GM19395 (cell line): ENCODE data around the gene TBC1D8B.

ENCODE experiments used
- ATAC-seq: cut with Tn5 transposase; IDR thresholded peaks from one replicate; pipeline ENCODE4 v1.9.1; 2021; ENCODE audit warnings: mild to moderate bottlenecking, moderate library complexity; ENCODE audit not compliant: unreplicated experiment

The TBC1D8B gene

DNA sequence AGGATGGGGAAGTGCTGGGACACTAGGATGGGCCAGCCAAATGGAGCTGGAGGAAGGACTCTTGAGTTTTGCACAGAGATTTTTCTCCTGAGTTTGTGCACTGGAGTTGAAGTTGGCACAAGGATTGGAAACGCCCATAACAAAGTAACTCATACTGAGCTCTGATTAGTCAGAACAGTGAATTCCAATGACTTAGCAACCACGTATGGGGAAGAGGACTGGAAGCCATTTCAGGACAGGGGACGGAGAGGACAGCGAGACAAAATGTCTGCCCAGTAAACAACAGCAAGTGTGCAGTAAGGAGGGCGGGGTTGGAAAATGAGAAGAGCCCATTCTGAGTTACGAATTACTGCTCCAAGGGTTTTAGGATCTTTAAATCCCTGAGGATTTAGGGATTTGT, 94.8 kb downstream of the TBC1D8B start:
- ATAC-seq: no peak

DNA sequence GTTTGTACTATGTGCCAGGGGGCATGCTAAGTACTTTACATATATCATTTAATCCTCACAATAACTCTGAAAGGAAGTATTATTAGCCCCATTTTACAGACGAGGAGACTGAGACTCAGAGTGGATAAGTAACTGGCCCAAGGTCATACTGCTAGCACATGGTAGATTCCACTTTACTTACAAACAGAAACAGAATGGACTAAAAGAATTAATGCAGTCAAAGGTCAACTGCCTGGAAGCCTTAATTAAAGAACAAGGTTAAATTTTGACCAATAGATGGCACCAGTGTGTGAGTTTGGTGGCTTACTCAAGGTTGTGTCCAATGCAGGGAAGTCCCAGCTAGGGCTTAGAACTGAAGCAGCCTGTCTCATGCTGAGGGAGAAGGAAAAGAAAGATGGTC, 96.0 kb downstream of the TBC1D8B start:
- ATAC-seq: no peak

DNA sequence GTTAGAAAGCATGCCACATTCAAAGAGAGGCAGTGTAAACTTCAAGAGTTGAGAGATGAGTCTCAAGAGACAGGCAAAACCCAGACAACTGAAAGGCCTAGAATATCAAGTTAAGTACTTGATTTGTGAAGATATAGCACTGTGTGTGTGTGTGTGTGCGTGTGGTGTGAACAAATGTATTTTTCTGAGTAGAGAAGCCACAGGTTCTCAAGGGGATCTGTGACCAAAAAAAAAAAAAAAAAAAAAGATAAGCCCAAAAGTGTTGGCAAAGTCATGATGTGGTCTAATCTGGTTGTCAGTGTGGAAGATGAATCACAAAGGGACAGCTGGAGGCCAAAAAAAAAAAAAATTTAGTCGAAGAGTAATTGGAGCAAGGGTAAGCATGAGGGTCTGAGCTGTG, 96.8 kb downstream of the TBC1D8B start:
- no peak for ATAC-seq

DNA sequence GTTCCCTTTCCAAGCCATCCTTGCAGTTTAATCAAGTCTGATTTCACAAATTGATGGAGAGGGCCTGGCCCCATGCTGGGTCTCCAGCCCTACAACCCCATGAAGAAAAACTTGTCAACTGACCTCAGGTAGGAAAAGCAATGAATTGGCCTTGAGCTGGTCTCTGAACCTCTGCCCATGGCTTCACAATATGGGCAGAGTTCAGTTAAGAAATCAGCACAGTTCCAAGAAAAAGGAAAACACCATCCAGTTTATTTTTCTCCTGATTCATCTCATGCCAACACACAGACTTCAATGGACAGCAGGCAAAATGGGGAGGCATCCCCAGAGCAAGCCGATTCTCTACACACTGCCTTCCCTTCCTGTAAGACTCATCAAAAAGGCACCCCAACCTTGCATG, 97.4 kb downstream of the TBC1D8B start:
- ATAC-seq: no peak

DNA sequence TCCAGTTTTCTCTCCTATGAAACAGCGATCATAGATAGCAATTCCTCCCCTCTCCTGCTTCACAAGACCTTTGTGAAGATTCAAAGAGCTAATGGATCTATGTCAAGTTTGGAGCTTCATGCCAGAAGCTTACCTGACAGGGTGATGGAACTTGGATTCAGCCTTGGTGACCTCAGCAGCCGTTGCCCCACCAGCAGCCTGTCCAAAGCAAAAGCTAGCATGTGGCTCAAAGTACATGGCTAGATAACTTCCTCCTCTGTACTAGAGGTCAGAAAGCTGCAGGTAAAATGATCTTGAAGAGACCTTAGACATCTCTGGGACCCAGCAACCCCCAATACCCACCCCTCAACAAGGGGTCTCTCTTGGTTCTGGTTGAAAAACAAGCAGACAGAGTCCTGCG, 98.9 kb downstream of the TBC1D8B start:
- no peak for ATAC-seq

DNA sequence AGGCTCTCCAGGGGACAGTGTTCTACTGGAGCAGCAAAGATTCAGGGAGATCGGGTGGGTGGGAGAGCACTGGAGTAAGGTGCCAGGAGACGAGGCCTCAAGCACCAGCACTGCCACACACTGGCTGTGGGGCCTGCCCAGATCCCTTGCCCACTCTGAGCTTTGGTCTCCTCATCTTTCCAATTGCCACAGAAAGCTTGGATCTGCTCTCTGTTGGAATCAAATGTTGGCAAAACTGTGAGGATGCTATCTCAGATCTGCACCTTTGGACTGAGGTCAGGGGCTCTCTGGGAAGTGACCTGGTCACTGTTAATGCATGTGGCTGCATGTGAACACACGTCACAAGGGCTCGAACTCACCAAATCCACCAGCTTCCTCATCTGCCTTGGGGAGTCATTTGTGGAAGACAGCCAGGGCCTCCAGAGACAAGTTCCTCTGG, 99.3 kb downstream of the TBC1D8B start:
- no peak for ATAC-seq

DNA sequence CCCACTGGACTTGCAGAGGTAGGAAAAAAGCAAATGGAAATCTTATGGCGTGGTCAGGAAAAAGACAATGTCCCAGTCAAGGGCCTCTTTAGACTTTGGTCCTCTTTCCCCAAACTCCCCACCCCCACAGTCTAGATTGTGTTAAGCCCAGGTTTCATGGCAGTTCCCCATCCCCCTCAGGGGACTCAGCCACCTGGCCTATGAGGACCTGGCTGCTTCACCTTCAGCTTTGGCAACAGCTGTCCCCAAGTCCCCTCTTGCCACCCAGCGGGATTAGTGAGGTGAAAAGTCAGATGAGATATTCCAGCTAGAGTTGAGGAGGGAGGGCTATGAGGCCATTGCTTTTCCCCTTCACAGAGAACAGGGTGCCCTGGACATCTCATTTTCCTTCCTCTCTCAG, 100.2 kb downstream of the TBC1D8B start:
- no peak for ATAC-seq

DNA sequence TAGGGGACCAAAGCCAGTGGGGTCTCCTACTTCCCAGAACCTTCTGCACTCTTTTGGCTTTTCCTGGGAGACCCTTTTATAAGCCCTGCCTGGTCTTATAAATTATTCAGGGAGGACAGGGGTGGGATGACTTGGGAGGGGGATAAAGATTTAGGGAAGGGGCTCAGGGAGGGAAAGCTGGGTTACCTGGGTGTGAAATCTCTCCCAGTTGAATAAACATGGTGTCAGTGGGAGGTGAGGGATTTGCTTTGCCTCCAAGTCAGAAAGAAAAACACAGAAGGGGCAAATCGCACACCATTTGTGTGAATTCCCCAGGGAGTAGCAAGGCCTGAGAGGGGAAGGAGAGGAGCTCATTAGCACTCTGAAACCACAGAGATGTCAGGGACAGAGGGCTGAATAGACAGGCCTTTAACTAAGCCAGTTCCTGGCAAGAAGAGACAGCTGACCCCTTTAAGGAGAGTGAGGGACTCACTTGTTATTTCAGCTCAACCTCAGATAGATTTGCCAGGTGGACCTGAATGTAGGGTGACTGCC, 100.9 kb downstream of the TBC1D8B start, which contains the start of gene RIPPLY1:
Gene RIPPLY1 (minus strand): TSS at position 51 of the 534 bp plus-strand sequence. CDS start 54 bp downstream, outside the sequence.
- no peak for ATAC-seq

DNA sequence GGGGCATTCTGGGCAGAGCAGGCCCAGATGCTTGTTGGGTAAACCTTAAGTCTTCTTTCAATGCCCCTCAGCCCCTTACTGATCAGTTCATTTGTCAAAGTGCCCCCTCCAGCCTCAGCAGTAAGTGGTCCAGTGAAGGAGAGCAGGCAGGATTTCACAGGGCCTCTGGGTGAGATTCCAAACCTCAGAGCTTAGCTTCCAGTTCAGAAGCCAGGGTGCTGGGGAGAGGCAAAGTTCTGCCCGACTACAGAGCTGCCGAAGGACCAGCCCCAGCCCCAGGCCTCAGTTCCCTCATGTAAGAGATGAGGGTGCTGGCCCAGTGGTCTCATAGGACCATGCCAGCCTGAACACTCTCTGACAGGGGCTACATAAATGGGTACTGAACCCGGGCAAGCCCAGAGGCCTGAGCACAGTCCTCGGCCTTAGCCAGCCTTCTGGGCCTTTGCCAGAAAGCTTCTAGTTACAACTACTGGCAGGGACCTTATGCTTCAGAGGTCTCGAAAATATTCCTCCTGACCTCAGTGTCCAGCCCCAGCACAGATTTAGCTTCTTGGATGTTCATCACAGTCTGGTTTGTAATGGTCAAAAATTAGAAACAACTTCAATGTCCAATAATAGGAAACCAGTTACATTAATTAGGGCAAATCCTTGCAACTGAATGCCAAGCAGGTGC, 101.5 kb downstream of the TBC1D8B start:
- ATAC-seq: no peak

DNA sequence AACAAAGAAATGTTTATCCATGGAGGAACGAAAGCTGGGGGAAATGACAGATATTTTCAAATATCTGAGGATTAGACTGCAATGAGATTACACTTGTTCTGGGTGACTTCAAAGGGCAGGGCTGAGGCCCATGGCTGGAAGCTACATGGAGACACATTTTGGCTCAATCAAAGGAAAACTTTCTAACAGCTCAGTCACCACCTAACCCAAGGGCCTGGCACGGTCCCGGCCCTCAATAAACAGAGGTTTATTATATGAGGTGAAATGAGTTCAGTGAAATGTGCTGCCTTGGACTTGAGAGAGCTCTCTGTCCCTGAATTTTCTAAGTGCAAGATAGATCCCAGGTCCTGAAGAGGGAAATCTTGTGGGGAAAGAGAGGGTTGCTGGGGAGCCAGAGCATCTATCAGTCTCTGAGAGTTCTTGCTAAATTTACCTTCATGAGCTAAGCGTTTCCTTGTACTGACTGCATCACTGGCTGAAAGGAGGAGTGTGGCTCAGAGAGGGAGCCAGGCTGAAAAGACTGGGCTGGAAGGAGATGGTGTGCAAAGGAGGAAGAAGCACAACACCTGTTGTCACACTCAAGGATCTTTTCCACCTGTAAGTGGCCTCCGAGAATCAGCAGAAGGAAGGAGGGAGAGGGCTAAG, 102.7 kb downstream of the TBC1D8B start:
- ATAC-seq: no peak

DNA sequence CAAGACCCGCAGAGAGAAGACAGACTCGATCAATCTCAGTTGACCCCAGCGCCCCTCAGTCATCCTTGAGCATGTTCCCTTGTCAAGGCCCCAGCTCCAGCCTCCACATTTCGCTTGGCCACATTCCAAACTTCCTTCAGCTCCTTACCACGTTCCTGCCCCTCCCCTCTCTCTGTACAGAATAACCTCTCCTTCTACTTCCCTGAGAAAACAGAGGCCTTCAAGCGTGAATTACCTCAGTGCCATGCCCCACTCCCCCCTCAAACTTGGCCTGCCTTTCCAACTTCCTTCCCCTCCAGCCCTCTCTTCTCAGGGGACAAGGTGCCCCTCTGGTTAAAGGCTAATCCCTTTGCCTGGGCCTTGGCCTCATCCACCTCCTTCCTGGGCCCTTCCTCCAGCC, 103.9 kb downstream of the TBC1D8B start:
- no peak for ATAC-seq

DNA sequence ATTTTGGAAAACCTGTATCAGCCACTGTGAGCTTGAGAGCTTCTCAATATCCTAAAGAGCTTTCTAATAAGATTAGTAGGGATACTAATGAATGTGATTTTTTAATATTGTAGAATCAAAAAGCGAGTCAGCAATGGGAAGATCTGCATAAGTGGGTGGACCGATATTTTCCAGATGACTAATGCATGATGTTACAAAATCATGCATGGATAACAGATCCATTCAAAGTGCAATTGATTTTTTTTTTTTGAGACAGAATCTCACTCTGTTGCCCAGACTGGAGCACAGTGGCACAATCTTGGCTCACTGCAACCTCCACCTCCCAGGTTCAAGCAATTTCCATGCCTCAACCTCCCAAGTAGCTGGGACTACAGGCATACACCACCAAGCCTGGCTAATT, 110.4 kb downstream of the TBC1D8B start:
- no peak for ATAC-seq

DNA sequence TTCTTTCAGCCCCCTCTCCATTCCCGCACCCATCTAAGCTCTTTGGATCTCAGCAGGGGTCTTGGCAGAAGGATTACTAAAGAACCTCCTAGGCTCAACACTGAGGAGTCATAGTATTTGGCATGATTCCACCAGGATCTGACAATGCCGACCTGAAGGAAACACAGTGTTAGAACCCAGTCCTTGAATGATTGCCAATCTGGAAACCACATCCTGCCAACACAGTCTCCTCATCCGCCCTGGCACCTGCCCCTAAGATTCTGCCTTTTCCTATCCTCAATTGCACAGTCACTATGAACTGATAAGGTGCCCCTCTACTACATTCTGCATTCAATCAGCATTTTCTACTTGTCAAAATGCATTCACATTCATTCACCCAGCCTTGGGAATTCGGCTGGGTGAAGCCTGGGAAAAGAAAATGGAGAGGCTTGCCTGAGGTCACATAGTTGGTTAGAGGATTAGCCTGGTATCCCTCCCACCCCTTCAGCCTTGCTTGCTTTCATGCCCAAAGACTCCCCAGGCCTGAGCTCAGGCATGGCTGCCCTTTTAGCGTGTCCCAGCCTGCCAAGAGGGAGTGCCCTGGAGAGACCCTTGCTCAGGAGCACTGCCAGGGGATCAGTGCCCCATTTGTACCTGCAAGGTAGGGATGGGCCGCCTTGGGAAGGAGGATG, 115.5 kb downstream of the TBC1D8B start:
- ATAC-seq: no peak

DNA sequence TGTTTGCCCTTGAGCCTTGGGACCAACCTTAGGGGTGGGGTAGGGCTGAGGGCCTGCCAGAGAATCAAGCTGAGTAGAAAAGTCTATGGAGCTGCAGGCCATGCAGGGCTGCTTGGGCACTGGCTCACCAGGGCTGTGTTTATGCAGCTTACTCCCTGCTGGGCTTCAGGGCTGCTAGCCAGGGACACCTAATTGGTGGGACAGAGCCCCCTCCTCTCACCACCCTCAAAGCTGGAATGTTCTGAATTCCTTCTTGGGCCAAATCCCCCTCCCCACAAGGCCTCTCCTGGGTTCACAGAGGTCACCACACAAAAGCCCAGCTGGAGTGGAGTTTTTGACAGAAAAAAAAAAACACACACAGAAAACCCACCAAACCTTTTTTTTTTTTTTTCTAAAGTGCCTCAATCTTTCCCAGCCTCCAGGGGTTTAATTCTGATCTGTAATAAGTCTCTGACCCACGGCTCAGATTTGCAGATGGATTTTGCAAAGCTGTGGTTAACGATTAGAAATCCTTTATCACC, 117.5 kb downstream of the TBC1D8B start, which contains the start of gene CLDN2:
Gene CLDN2 (plus strand): TSS at position 471 of the 521 bp plus-strand sequence. CDS start 7,827 bp downstream, outside the sequence.
- no peak for ATAC-seq

DNA sequence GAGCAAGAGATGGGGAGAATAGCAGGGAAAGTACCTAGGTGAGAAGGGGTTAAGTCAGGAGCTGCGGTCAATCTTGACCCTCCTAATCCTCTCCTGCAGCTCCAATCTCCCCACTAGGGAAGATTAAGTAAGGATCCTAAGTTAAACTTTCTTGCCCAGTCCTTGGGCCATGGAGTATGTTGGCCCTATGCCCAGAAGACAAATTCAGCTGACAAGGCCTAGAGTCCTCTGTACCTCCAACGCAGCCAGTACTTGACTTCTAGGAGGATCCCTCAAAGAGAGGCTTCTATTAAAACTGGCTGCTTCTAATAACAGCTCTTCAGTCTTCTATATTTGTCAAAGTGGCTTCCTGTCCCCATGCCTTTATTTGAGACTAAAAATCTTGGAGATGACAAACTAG, 119.2 kb downstream of the TBC1D8B start:
- ATAC-seq: no peak
